ENCODE data around the gene TMCO6. TPM values are rescaled to one million over a fixed set of nuclear protein-coding genes. Genes with fewer than 3 reads are reported as not detected.

TMCO6 gene
- total and polyA plus RNA-seq, 2 experiments from 2014 or later, result 18.7 to 19.9 TPM

DNA sequence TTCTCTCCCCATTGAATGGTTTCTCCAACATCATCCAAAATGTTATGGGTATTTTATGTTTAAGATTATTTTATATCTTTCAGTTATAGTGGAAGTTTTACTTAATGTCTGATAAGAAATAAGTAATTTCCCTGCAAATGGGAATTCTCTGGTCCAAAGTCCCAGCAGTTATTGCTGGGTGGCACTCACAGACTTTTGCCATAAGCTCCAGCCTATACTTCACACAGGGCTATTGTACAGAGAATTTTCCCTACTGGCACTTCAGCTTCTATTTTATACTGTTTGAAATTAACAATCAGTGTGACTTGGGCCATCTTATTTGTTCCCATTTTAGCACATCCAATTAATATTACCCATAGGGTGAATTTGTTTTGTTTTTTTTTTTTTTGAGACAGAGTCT is 39.2 kb upstream of the TMCO6 start:
- H3K4me3 ChIP-seq, result no peak overlapping the region
- H3K79me2 ChIP-seq (replicated peaks; ENCODE audit: insufficient read depth), result no peaks in the 10 kb centered on the region
- DNase-seq (ENCODE audit: low spot score) (no peak), ATAC-seq (no peak)
- H3K4me2 ChIP-seq, result no peak overlapping the region
- peaks cover 3% of the 10 kb centered on the region; the same call in 1 of the 3 replicates for H3K9me3 Mint-ChIP-seq
- no peaks in the 10 kb centered on the region for H3K9me2 ChIP-seq (ENCODE audit: insufficient read depth)
- H3K27ac ChIP-seq (ENCODE audit: low read depth), result no peak overlapping the region
- no peaks in the 10 kb centered on the region for H3K36me3 Mint-ChIP-seq (ENCODE audit: low read depth)
- peaks cover 4% of the 10 kb centered on the region for H3K27me3 Mint-ChIP-seq (ENCODE audit: insufficient read depth, low read depth, poor library complexity)
- H3K4me1 Mint-ChIP-seq, result no peaks in the 10 kb centered on the region
- no peak overlapping the region for H3K4me3 Mint-ChIP-seq
- H3K36me3 ChIP-seq (ENCODE audit: insufficient read depth), result no peaks in the 10 kb centered on the region
- H3K27me3 ChIP-seq (ENCODE audit: insufficient read depth), result no peaks in the 10 kb centered on the region
- no peaks in the 10 kb centered on the region for H3K4me1 ChIP-seq (ENCODE audit: insufficient read depth)
- H3F3A ChIP-seq (replicated peaks; ENCODE audit: low read depth), result no peaks in the 10 kb centered on the region
- no peaks in the 10 kb centered on the region for H4K20me1 ChIP-seq (replicated peaks; ENCODE audit: insufficient read depth)
- no peak overlapping the region for H2AFZ ChIP-seq
- TF ChIP-seq EZH2phosphoT487 (IDR thresholded peaks at IDR 0.05; ENCODE audit: unreplicated experiment) (no peak), NANOG (IDR thresholded peaks at IDR 0.05; ENCODE audit: borderline replicate concordance) (no peak), CTCF (conservative IDR thresholded peaks at IDR 0.05; ENCODE audit: low read depth in 2 of 2) (no peak), REST (IDR thresholded peaks at IDR 0.05; ENCODE audit: unreplicated experiment) (no peak), ZNF114 (CRISPR knock-in tag; IDR thresholded peaks at IDR 0.05) (no peak), POLR2AphosphoS5 (IDR thresholded peaks at IDR 0.05; ENCODE audit: low read depth) (no peak)
- TF ChIP-seq, protein P1, sequence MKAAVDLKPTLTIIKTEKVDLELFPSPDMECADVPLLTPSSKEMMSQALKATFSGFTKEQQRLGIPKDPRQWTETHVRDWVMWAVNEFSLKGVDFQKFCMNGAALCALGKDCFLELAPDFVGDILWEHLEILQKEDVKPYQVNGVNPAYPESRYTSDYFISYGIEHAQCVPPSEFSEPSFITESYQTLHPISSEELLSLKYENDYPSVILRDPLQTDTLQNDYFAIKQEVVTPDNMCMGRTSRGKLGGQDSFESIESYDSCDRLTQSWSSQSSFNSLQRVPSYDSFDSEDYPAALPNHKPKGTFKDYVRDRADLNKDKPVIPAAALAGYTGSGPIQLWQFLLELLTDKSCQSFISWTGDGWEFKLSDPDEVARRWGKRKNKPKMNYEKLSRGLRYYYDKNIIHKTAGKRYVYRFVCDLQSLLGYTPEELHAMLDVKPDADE (IDR thresholded peaks at IDR 0.05), result no peak
- no peak overlapping the region for H3K27ac Mint-ChIP-seq

- H3K27me3 ChIP-seq (ENCODE audit: insufficient read depth), result no peaks in the 10 kb centered on the region
- H3F3A ChIP-seq (replicated peaks; ENCODE audit: low read depth), result no peaks in the 10 kb centered on the region
- H2AFZ ChIP-seq, result no peak overlapping the region
- H3K27me3 Mint-ChIP-seq (ENCODE audit: insufficient read depth, low read depth, poor library complexity), result peaks cover 7% of the 10 kb centered on the region
- H3K4me1 Mint-ChIP-seq, result no peaks in the 10 kb centered on the region
- no peak overlapping the region for H3K27ac Mint-ChIP-seq
- H3K27ac ChIP-seq (ENCODE audit: low read depth), result no peak overlapping the region
- H3K4me3 ChIP-seq, result no peak overlapping the region
- H3K36me3 Mint-ChIP-seq (ENCODE audit: low read depth), result no peaks in the 10 kb centered on the region
- H3K9me3 Mint-ChIP-seq, result peaks cover 16% of the 10 kb centered on the region; the same call in 2 of the 3 replicates
- H3K79me2 ChIP-seq (replicated peaks; ENCODE audit: insufficient read depth), result no peaks in the 10 kb centered on the region
- H3K9me2 ChIP-seq (ENCODE audit: insufficient read depth), result no peaks in the 10 kb centered on the region
- no peak for DNase-seq (ENCODE audit: low spot score)
- H3K36me3 ChIP-seq (ENCODE audit: insufficient read depth), result no peaks in the 10 kb centered on the region
- ATAC-seq, result no peak
- no peak overlapping the region for H3K4me3 Mint-ChIP-seq
- H3K4me1 ChIP-seq (ENCODE audit: insufficient read depth), result no peaks in the 10 kb centered on the region
- H3K4me2 ChIP-seq, result no peak overlapping the region
- H4K20me1 ChIP-seq (replicated peaks; ENCODE audit: insufficient read depth), result no peaks in the 10 kb centered on the region
- TF ChIP-seq, protein P1 (IDR thresholded peaks at IDR 0.05), result no peak
- TF ChIP-seq STAT1 (IDR thresholded peaks at IDR 0.05; ENCODE audit: unreplicated experiment) (no peak), EZH2 (IDR thresholded peaks at IDR 0.05; ENCODE audit: low read depth, unreplicated experiment) (no peak), EZH2phosphoT487 (IDR thresholded peaks at IDR 0.05; ENCODE audit: unreplicated experiment) (no peak), JUNB (IDR thresholded peaks at IDR 0.05; ENCODE audit: unreplicated experiment) (no peak), CTCF (conservative IDR thresholded peaks at IDR 0.05; ENCODE audit: low read depth in 2 of 2) (no peak), REST (IDR thresholded peaks at IDR 0.05; ENCODE audit: unreplicated experiment) (no peak), ZNF114 (CRISPR knock-in tag; IDR thresholded peaks at IDR 0.05) (no peak)
Measured at GRCh38 chr5:140602147-140602546, 37.1 kb upstream of the TMCO6 start.

Data from GM23338 (cell line).